ENCODE measurements around the gene CHRM4. TPM values are rescaled to one million over a fixed set of nuclear protein-coding genes. Genes with fewer than 3 reads are reported as not detected.

The CHRM4 gene
- polyA plus RNA-seq, 2 of the 4 experiments (the other 2 are of a cell fraction) = 0.17 to 0.28 TPM

DNA sequence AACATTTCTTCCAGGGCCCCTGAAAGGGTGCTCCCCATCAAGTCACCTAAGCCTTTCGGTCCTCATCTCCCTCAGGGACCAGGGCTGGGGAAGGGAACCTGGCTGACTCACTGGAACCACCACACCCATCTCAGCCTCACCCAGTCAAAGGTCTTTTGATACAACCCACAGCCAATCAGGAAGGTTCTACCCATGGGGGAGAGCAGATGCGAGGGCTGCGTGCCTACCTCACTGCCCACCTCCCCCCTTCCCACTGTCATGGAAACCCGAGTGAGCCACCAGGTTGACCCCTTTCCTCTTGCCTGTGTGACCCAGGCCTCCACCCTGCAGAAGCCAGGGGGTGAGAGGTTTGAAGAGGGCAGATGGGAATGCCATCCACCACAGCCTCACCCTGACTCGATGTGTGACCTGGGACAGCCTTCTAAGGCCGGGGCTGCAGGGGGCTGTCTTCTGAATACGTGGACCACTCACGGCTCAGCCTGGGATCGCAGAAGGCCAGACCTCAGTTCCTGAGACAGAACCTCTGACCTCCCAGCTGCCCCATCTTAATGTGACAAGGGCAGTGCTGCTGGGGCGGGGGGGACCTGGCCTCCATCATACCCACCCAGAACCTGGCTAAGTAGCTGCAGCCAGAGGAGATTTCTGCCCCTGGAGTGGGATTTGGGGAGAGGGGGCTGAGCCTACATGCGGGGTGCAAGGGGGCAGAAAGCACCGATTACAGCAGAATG is 7.4 kb downstream of the CHRM4 start:
- ATAC-seq = peak in 1 of 2 experiments; percentile 17; a peak in 3 of 6 replicates
- peak overlapping the region; percentile 31 for H3K4me2 ChIP-seq
- 45% methylated on average over 10 of the region's 12 CpGs for WGBS (ENCODE audit: missing lambda C conversion rate)
- H3K4me1 ChIP-seq = peaks cover 14% of the 10 kb centered on the region
- no peak overlapping the region for H3K4me3 ChIP-seq
- FAIRE-seq = no peak
- H3K27ac ChIP-seq = 0 out of 6 replicates have a peak overlapping the region, but pooled peaks of 1 of the 2 experiments have one; percentile 4
- no peaks in the 10 kb centered on the region for H3K9me3 ChIP-seq
- TF ChIP-seq CEBPB (IDR thresholded peaks at IDR 0.05) (no peak), CHD4 (IDR thresholded peaks at IDR 0.05; ENCODE audit: borderline replicate concordance) (no peak), NFE2L2 (conservative IDR thresholded peaks at IDR 0.05; ENCODE audit: low read length) (no peak), CBX2 (IDR thresholded peaks at IDR 0.05; ENCODE audit: borderline replicate concordance, low read depth) (no peak), HOXA7 (CRISPR knock-in tag; IDR thresholded peaks at IDR 0.05) (no peak), POLR2A (IDR thresholded peaks at IDR 0.05; ENCODE audit: low read length) (no peak), NPAS2 (CRISPR knock-in tag; IDR thresholded peaks at IDR 0.05; ENCODE audit: borderline replicate concordance) (no peak), FOXS1 (CRISPR knock-in tag; IDR thresholded peaks at IDR 0.05) (no peak), CBX8 (IDR thresholded peaks at IDR 0.05) (no peak), MYC (IDR thresholded peaks at IDR 0.05; ENCODE audit: borderline replicate concordance, low read length) (no peak), EP300 (IDR thresholded peaks at IDR 0.05) (no peak), MAX (IDR thresholded peaks at IDR 0.05) (no peak), RCOR1 (IDR thresholded peaks at IDR 0.05; ENCODE audit: low read depth, low read length) (no peak), RAD21 (conservative IDR thresholded peaks at IDR 0.05 in 1 of 2, IDR thresholded peaks at IDR 0.05 in 1 of 2) (no peak), USF2 (IDR thresholded peaks at IDR 0.05) (no peak), ZFP36 (IDR thresholded peaks at IDR 0.05; ENCODE audit: borderline replicate concordance, partially characterized antibody) (no peak)
- TF ChIP-seq, protein P1, sequence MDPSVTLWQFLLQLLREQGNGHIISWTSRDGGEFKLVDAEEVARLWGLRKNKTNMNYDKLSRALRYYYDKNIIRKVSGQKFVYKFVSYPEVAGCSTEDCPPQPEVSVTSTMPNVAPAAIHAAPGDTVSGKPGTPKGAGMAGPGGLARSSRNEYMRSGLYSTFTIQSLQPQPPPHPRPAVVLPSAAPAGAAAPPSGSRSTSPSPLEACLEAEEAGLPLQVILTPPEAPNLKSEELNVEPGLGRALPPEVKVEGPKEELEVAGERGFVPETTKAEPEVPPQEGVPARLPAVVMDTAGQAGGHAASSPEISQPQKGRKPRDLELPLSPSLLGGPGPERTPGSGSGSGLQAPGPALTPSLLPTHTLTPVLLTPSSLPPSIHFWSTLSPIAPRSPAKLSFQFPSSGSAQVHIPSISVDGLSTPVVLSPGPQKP (IDR thresholded peaks at IDR 0.05; ENCODE audit: low read depth, low read length) = no peak
- ChIA-PET CTCF (interaction anchor here (0.8 to 2.2 kb wide), 26 partner anchors 8 to 267 kb away, joined by 3 to 17 read pairs (median 4); partner anchors contain the start of gene CHRM4), POLR2A (no interaction called here)
- peak in 1 of 2 experiments; percentile 52 for DNase-seq (ENCODE audit: low read depth in 1 of 2, low spot score in 1 of 2)

DNA sequence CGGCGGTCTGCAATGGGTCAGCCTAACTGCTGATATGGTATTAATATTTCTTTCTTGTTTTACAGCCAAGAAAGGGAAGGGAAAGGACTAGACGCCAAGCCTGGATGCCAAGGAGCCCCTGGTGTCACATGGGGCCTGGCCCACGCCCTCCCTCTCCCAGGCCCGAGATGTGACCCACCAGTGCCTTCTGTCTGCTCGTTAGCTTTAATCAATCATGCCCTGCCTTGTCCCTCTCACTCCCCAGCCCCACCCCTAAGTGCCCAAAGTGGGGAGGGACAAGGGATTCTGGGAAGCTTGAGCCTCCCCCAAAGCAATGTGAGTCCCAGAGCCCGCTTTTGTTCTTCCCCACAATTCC is 8.2 kb downstream of the CHRM4 start:
- no peak for FAIRE-seq
- Histone ChIP-seq H3K27ac (no peak overlapping the region), H3K4me3 (no peak overlapping the region), H3K4me1 (peaks cover 11% of the 10 kb centered on the region), H3K9me3 (no peaks in the 10 kb centered on the region), H3K4me2 (peak overlapping the region; percentile 31; the same call in 2 of the 3 replicates)
- TF ChIP-seq CHD4 (IDR thresholded peaks at IDR 0.05; ENCODE audit: borderline replicate concordance) = no peak
- no peak for TF ChIP-seq KDM1A (IDR thresholded peaks at IDR 0.05; ENCODE audit: low read depth)
- TF ChIP-seq MAZ (IDR thresholded peaks at IDR 0.05; ENCODE audit: borderline replicate concordance, low read depth, low read length) = no peak
- TF ChIP-seq FOSB (CRISPR knock-in tag; IDR thresholded peaks at IDR 0.05) = no peak
- TF ChIP-seq SREBF2 (IDR thresholded peaks at IDR 0.05) = no peak
- no peak for TF ChIP-seq RNF2 (IDR thresholded peaks at IDR 0.05; ENCODE audit: borderline replicate concordance, low read depth)
- TF ChIP-seq EHMT2 (IDR thresholded peaks at IDR 0.05; ENCODE audit: low read depth) = no peak
- no peak for TF ChIP-seq KDM5A (IDR thresholded peaks at IDR 0.05)
- TF ChIP-seq, protein P2, sequence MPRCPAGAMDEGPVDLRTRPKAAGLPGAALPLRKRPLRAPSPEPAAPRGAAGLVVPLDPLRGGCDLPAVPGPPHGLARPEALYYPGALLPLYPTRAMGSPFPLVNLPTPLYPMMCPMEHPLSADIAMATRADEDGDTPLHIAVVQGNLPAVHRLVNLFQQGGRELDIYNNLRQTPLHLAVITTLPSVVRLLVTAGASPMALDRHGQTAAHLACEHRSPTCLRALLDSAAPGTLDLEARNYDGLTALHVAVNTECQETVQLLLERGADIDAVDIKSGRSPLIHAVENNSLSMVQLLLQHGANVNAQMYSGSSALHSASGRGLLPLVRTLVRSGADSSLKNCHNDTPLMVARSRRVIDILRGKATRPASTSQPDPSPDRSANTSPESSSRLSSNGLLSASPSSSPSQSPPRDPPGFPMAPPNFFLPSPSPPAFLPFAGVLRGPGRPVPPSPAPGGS (IDR thresholded peaks at IDR 0.05) = no peak
- TF ChIP-seq MAX (IDR thresholded peaks at IDR 0.05) = no peak
- TF ChIP-seq RCOR1 (IDR thresholded peaks at IDR 0.05; ENCODE audit: low read depth, low read length) = no peak
- no peak for TF ChIP-seq FOSL2 (IDR thresholded peaks at IDR 0.05)
- no peak for TF ChIP-seq FOSL2 (CRISPR knock-in tag; IDR thresholded peaks at IDR 0.05)
- no peak for TF ChIP-seq MYC (IDR thresholded peaks at IDR 0.05; ENCODE audit: borderline replicate concordance, low read length)
- TF ChIP-seq USF2 (IDR thresholded peaks at IDR 0.05) = no peak
- no peak for ATAC-seq
- WGBS (ENCODE audit: missing lambda C conversion rate) = 60% methylated on average over 7 of the region's 7 CpGs
- CTCF ChIA-PET = interaction anchor here (0.7 to 2.2 kb wide), 32 partner anchors 9 to 438 kb away, joined by 3 to 17 read pairs (median 4); partner anchors contain the start of gene CHRM4
- POLR2A ChIA-PET = no interaction called here
- DNase-seq (ENCODE audit: low read depth in 1 of 2, low spot score in 1 of 2) = no peak
